ENCODE results near the gene SPEG.

Gene SPEG

DNA sequence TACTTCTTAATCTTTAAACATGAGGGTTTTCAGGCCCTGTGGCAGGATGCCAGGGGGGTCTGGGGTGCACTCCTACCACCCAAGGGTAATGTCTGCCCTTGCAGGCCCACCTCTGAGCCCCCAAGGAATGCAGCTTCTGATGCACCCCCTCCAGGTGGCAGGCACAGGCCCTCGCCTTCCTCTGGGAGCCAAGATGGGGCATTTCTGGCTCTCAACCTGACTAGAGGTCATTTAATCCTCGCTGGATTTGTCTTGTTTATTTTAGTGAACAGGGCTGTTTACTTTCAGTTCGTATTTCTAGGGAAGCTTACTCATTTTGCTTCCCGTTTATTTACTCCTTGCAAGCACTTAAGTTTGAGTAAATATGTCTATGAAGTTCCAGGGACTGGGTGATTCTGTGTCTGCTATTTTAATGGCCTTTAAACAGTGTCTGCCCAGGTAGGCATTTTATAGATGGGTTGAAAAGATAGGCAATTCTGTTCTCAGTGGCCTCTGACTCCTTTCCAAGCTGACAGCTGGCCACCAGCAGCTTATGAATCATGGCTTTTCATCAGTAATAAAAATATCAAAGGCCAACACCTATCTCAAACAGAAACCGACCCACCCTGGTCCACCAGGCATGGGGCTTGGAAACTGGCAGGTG, 35.8 kb upstream of the SPEG start:
- H3K27ac ChIP-seq, result no peak overlapping the region
- no peak for DNase-seq (ENCODE audit: low spot score)
- POLR2A ChIA-PET (ENCODE audit: low non-redundant PET), result no interaction called here
- TF ChIP-seq, protein P1, sequence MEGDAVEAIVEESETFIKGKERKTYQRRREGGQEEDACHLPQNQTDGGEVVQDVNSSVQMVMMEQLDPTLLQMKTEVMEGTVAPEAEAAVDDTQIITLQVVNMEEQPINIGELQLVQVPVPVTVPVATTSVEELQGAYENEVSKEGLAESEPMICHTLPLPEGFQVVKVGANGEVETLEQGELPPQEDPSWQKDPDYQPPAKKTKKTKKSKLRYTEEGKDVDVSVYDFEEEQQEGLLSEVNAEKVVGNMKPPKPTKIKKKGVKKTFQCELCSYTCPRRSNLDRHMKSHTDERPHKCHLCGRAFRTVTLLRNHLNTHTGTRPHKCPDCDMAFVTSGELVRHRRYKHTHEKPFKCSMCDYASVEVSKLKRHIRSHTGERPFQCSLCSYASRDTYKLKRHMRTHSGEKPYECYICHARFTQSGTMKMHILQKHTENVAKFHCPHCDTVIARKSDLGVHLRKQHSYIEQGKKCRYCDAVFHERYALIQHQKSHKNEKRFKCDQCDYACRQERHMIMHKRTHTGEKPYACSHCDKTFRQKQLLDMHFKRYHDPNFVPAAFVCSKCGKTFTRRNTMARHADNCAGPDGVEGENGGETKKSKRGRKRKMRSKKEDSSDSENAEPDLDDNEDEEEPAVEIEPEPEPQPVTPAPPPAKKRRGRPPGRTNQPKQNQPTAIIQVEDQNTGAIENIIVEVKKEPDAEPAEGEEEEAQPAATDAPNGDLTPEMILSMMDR (conservative IDR thresholded peaks at IDR 0.05; ENCODE audit: low read depth), result no peak
- CTCF ChIA-PET, result interaction anchor here (1.3 kb wide), 1 partner anchor 131 kb away, joined by 3 read pairs; no protein-coding TSS in a partner anchor

DNA sequence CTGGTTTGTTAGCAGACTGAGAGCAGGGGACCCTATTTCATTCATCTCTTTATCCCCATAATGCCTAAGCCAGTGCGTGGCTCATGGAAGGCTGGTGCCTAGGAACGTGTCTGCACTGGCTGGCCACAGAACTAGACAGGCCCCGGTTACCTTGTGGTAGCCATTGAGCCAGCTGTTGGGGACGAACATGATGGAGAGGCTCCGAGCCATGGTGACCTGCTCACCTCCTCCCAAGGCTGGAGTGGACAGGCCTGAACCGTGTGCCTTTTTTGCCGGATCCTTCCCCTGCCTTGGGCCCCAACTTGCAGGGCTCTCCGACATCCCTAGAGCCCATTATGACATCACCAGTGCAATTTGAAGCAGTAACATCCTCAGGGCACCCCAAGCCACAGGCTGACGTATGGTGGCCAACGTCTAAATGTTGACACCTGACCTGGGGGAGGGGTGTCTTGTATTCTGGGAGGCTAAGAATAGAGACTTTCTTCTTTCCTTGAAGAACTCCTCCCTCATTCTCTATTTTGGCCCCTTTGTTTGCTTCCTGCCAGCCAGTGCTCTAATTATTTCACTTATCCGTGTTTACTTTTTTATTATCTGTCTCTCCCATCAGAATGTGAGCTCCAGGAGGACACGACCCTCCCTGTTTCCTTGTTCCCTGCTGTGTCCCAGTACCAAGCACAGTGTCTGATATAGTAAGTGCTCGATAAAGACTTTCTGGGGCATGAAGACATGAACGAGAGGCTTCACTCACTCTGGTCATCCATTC, 34.7 kb upstream of the SPEG start:
- ChIA-PET CTCF (interaction anchor here (1.3 to 5.4 kb wide), 2 partner anchors 130 kb away, joined by 3 to 96 read pairs; no protein-coding TSS in a partner anchor), POLR2A (ENCODE audit: low non-redundant PET) (no interaction called here)
- no peak overlapping the region for H3K27ac ChIP-seq
- DNase-seq (ENCODE audit: low spot score), result no peak
- TF ChIP-seq, protein P1 (conservative IDR thresholded peaks at IDR 0.05; ENCODE audit: low read depth), result no peak

DNA sequence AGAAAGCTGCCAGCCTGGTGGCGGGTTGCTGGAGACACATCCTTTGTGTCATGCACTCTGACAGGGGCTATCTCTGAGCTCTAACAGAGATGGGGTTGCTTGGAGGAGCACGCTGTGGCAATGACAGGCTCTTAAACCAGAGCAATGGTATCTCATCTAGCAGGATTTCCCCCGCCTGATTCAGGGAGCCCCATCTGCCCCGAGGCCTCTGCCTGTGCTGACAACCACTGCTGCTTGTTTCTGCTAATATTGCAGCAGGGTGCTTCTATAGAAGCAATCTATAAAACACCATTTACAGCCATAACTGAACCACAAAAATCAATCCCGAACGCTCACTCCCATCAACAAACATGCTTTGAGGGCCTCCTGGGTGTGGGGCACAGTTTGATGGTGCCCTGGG, 34.1 kb upstream of the SPEG start:
- POLR2A ChIA-PET (ENCODE audit: low non-redundant PET), result no interaction called here
- no peak overlapping the region for H3K27ac ChIP-seq
- TF ChIP-seq, protein P1 (conservative IDR thresholded peaks at IDR 0.05; ENCODE audit: low read depth), result no peak
- CTCF ChIA-PET, result interaction anchor here (5.4 kb wide), 1 partner anchor 130 kb away, joined by 96 read pairs; no protein-coding TSS in a partner anchor
- DNase-seq (ENCODE audit: low spot score), result no peak

DNA sequence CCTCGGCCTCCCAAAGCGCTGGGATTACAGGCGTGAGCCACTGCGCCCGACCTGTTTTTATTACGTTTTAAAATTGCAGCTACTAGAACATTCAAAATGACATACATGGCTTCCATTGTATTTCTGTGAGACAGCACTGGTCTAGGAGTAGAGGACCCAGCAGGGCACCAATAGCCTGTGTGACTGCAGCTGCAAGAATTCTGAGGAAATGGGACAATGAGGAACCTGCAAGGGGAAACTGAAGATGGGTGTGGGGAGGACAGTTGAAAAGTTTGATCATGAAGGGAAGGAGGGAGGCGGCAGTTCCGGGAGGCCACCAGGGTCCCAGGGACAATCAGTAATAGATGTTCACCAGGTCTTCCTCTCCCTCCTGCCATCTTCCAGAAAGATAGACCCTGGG, 33.0 kb upstream of the SPEG start:
- H3K27ac ChIP-seq, result no peak overlapping the region
- CTCF ChIA-PET, result interaction anchor here (0.9 to 5.4 kb wide), 5 partner anchors 13 to 129 kb away, joined by 3 to 96 read pairs (median 5); a partner anchor contains a TSS
- DNase-seq (ENCODE audit: low spot score), result no peak

DNA sequence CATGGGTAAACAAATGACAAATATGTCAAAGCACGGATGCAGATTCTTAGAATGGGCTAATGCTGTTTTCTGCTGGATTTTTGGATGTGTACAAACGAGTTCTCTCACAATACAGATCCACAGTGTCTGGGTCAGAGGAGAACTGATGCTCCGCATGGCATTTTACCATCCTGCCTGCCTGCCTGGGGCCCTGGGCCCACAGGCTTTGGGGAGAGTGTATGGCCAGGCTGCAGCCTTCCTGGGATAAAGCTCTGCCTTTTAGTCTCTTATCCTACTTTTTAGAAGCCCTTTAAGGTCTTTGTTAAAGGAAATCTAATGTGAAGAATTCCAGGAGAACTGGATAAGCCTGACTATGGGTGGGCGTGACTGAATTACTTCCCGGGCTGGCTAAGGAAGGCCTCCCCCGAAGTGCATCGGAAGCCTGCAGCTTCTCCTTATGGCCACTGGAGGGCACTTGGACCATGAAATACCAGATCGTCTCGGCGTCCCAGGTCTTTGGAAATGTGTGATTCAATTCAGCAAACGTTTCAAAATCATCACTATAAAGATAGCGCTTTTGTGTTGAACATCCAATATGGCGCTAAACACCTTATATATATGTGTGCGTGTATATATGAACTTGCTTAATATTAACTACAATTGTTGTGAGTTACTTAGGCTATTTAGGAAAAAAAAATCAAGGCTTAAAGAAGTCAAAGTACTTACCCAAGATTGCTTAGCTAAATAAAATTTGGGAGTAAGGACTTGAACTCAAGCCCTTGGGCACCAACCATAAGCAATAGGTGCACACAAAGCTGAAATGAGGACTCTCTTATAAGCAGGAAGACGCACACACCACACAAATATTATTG, 31.8 kb upstream of the SPEG start:
- no peak overlapping the region for H3K27ac ChIP-seq
- TF ChIP-seq, protein P1 (conservative IDR thresholded peaks at IDR 0.05; ENCODE audit: low read depth), result peak; percentile 92
- DNase-seq (ENCODE audit: low spot score), result peak; percentile 76
- ChIA-PET CTCF (interaction anchor here (0.5 to 5.4 kb wide), 19 partner anchors 9 to 790 kb away, joined by 3 to 96 read pairs (median 3); a partner anchor contains a TSS), POLR2A (ENCODE audit: low non-redundant PET) (interaction anchor here (0.7 to 1.0 kb wide), 2 partner anchors 15 to 119 kb away, joined by 3 to 6 read pairs; no protein-coding TSS in a partner anchor)

More for the DNA sequence above, 33.0 kb upstream of the SPEG start:
- POLR2A ChIA-PET (ENCODE audit: low non-redundant PET), result no interaction called here
- TF ChIP-seq, protein P1 (conservative IDR thresholded peaks at IDR 0.05; ENCODE audit: low read depth), result no peak

DNA sequence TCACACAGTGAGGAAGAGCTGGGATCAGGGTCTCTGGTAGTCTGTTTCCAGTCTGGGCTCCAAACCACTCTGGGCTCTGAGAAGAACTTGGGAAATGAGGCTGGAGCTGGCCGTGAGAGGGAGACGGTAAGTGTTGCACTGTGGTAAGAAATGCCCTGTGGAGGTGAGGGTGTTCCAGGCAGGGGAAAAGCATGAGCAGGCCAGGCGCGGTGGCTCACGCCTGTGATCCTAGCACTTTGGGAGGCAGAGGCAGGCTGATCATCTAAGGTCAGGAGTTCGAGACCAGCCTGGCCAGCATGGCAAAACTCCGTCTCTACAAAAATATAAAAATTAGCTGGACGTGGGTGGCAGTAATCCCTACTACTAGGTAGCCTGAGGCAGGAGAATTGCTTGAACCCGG, 30.8 kb upstream of the SPEG start:
- no peak for DNase-seq (ENCODE audit: low spot score)
- H3K27ac ChIP-seq, result no peak overlapping the region
- TF ChIP-seq, protein P1 (conservative IDR thresholded peaks at IDR 0.05; ENCODE audit: low read depth), result no peak
- ChIA-PET POLR2A (ENCODE audit: low non-redundant PET) (interaction anchor here (1.0 kb wide), 2 partner anchors 15 to 118 kb away, joined by 3 read pairs; no protein-coding TSS in a partner anchor), CTCF (interaction anchor here (0.5 to 5.4 kb wide), 8 partner anchors 38 to 317 kb away, joined by 3 to 96 read pairs (median 4); no protein-coding TSS in a partner anchor)
